GM19238 (cell line): Measurements from ENCODE around the gene ZBTB7A.

ENCODE experiments used
- DNase-seq: peaks from one replicate; pipeline ENCODE4 v3.0.0; 2011; ENCODE audit warnings: low spot score; ENCODE audit not compliant: insufficient read length

The ZBTB7A gene

DNA sequence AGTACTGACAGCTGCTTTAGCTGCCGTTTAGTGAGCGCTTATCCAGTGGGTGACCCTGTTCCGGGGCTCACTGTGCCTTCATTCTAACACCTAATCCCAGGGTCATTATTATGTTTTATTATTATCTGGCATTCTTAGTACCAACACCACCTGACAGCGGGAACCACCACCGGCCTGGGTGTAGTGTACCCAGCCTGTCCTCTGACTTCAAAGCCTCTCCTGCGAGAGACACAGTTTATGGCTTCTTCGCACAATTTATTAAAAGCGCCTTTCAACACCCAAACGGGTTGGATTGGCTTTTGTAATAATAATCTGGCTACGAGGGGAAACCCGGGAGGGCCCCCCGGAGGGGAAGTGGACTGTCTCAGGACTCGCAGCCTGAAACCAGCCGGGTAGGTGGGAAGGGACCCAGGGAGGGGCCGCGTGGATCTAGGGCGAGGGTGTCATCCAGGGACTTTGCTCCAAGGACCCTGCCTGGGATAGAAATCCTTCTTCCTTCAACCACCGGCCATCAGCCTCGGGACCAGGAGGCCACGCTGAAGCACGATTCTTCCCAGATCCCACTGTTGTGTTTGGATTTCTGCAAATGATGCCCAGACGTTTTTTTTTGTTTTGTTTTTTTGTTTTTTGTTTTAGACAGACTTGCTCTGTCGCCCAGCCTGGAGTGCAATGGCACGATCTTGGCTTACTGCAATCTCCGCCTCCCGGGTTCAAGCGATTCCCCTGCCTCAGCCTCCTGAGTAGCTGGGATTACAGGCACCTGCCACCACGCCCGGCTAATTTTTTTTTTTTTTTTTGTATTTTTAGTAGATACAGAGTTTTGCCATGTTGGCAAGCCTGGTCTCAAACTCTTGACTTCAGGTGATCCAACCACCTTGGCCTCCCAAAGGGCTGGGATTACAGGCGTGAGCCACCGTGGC, 1.6 kb upstream of the ZBTB7A start:
- no peak for DNase-seq

DNA sequence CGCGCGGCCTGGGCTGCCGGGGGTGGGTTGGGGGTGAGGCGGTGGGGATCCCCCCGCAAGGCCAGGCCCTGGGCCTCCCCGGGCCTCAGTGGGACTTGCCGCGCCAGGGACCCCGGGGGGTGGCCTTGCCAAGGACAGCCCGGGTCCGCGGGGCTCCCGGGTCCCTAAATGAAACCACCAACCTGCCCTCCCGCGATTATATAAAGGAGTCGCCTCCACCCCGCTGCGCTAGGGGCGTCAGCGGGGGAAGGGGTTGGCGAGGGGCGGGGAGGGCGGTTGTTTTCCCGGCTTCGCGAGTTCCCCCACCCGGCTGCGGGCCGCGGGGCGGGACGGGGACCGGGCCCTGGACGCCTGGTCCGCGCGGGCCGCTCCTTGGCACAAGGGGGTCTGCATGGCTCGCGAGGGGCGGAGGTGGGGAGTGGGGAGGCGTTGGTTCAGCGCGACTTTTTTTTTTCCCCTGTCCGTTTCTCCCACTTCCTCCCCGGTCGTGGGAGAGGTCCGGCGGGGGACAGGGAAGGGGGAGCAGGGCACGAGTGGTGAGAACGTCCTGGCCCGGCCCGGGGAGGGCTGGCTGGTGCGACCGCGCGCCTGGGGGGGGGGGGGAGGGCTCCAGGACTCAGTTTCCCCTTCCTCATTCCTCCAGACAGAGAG, 822 bp upstream of the ZBTB7A start:
- no peak for DNase-seq

DNA sequence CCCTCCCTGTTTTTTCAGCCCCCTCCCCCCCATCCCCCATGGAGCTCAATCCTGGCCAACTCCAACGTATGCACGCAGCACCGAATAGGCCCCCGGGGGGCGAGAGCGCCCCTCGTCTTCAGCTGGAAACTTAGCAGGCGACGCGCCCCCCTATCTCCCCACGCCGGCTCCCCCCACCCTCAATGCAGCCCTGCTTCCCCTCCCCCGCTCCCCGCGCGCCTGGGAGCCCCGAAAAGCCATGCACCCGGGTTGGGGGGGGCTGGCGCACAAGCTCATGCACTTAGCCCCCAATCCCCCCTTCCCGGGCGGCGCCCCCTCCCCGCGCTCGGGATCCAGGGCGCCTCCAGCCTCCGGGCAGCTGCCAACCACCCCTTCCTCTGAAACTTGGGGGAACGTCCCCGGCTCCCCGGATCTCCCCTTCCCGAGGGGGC, 508 bp downstream of the ZBTB7A start:
- no peak for DNase-seq

DNA sequence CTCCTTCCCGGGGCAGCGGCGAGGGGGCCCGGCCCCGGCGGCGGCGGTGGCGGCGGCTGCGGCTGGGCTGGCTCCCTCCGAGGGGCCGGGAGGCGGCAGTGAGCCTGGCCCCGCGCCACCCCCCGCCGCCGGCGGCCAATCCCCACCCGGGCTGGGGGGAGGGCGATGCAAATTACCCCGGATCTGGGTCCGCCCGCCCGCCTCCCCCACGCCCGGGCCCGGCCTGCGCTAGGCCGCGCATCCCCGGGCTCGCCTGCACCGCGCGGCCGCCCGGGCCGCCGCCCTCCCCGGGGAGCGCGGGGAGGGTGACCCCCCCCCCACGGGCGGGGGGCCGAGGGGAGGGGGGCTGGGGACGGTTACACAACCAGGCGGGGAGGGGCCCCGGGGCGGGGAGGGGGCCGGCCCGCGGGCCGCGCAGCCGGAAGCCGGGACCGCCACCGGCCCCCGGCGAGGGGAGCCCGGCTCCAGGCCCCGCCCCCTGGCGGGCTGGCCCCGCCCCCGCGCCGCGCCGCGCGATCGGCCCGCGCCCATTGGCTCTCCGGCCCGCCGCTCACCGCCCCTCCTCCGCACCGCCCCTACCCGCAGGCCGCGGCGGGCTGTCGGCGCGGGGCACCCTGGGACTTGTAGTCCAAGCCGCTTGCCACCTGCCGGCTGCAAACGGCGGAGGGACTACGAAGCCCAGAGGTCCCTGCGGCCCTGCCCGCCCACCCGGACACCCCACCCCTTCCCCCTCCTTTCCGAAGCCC, 1.1 kb downstream of the ZBTB7A start:
- DNase-seq: peak; percentile 100

DNA sequence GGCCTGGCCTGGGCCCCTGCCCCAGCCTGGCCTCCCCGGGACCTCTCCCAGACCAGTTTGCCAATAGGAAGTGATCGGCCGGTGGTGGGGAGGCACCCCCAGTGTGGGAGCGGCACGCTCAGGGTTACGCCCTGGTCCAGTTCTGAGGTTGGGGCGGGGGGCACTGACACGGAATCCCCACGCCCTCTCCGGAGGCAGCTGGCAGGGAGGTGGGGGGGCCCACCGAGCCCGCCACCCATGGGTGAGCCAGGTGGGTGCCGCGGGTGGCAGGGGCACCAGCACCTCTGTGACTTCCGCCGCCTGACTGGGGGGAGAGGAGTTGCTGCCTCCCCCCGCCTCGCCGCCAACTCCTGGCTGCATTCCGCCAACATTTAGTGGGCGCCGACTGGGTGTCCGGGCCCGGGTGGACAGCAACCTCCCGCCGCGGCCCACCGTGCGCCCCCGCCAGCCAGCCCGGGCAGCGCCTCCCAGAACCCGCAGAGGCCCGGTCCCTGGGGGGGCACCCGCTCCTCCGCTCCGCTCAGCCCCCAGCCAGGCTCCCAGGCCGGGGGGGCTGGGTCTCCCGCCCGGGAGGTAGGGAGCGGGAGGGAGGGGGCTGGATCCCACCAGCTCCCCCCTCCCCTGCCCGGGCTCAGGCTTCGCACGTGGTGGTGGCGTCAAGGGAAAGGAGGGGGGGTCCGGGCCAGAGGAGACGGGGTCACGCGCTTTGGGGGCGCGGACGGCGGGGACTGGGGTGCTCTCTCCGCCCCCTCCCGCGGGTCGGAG, 2.0 kb downstream of the ZBTB7A start:
- no peak for DNase-seq

DNA sequence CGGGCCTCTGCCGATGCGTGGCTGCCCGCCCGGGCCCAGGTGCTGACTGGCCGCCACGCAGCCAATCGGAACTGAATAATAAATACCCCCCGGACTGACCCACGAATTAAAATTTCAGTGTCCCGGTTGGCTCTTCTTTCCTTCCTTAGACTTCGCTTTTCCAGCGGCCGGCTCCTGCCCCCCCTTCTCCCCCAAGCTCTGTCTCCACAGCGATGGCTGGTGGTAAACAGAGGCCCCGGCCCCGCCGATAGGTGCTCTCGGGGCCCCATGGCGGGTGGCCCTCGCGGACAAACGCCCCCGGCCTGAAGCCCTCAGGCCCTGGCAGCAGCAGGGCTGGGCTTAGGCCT, 2.6 kb downstream of the ZBTB7A start:
- no peak for DNase-seq

DNA sequence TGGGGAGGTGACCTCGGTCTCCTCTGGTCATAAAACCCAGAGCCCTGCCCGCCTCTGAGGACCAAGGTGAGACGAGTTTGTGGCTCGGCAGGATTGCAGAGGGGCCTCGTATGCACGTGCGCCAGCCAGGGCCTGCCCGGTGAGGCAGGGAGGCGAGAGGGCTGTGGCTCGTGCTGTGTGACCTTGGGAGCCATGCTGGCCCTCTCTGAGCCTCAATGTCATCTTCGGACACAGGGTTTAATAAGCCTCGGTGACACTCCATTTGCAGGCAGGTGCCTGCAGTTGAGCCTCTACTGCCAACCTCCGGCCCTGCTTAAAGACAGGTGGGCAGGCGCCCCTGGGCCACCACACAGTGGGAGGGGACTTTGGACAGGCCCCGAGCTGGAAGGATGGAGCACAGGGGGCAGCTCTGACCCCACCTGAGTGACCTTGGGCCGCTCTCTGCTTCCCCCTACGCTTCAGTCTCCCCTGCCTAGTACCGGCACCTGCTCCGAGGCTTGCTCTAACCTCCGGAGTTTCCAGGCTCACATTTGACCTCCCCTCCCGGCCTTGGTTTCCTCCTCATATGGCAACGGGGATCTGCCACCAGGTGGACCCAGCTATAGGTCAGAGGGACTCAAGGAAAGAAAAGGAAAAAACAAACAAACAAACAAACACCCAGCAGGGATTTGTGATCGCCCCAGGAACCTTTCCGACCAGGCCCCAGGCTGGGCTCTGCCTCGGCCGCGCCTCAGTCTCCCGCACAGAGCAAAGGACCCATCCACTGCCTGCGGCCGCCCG, 3.1 kb downstream of the ZBTB7A start:
- no peak for DNase-seq

DNA sequence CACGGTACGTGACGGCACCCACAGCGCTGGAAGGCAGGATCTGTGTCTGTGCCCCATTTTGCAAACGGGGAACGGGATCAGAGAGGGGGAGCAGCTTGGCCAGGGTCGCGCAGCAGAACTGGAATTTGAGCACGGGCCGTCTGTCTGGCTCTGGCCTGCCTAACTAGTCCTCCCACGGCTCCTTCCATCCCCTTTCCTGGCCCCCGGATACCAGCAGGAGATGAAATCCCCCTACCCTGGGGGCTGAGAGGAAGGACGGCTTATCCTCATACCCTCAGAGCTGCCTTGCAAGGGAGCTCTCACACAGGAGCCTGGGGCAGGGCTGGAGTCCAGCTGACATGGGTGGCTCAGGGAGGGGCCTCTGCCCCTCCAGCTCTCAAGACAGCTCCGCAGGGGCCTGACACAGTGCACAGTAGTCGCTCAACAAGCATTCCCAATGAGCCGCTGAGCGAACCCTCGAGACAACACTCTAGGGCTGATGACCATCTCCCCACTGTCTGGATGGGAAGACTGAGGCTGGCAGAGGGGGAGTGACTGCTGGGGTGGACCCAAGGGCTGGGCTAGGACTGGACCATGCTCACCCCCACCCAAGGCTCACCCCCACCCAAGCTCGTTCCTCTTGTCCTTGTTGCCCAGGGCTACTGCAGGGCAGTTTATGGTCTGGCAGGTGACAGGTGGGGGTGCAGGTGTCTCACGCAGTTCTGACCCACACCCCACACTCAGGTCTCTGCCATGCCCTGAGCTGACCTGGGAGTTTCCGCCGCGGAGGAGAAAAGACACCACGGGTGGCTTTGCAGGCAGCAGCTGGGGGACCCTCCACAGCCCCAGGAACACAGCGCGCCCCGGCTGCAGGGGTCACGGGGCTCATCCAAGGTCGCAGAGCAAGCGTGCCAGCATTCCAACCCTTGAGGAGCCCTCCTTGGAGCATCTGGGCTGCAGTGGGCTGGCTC, 4.0 kb downstream of the ZBTB7A start:
- no peak for DNase-seq

DNA sequence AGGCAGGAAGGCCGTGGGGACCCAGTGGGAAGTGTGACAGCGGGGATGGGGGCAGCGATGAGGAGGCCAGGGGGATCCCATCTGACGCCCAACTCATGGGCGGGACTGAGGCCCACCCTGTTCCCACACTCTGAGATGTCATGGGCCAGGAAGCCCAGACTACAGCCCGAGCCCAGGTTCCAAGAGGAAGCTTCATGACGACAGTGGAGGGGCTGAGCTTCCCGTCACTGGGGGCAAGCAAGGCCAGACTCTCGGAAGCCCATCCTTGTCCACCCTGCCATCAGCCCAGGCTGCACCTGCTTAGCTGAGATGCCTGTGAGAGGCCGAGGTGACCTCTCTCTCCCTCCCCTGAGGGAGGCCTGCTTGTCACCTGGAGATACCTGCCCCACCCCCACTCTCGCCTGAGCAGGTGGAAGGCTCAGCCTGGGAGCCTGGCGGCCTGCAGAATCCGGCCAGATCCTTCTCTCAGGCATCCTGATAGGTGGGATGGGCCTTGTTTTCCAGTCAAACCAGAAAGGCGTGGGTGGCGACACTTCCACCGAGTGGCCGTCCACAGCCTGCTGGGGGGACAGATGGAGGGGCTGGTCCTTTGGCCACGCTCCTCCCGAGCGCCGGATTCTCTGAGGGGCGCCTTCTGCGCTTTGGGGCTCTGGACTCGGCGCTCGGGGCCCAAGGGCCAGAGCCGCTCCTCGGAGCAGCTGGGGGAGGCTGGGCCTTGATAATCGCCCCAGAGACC, 4.8 kb downstream of the ZBTB7A start:
- no peak for DNase-seq

DNA sequence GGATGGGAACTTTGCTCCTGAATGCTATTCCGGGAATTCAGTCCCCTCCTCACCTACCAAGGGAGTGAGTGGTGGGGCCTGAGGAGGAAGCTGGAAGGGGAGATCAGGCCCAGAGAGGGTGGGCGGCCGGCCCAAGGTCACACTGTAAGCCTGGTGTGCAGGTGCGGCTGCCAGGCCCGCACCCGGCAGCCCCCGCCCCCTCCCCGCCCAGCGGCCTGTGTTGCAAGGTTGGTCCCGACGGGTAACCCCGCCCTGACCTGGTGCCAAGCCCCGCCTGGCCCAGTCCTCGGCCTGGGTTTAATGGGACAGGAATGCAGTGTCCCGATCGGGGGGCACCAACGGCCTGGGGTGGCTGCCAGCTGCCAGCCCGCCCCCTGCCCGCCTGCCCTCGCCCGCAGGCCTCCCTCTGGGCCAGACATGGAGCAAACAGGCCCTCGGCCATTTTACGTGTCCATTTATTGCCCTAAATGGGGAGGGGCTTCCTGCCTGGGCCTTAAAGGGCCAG, 5.5 kb downstream of the ZBTB7A start:
- no peak for DNase-seq

DNA sequence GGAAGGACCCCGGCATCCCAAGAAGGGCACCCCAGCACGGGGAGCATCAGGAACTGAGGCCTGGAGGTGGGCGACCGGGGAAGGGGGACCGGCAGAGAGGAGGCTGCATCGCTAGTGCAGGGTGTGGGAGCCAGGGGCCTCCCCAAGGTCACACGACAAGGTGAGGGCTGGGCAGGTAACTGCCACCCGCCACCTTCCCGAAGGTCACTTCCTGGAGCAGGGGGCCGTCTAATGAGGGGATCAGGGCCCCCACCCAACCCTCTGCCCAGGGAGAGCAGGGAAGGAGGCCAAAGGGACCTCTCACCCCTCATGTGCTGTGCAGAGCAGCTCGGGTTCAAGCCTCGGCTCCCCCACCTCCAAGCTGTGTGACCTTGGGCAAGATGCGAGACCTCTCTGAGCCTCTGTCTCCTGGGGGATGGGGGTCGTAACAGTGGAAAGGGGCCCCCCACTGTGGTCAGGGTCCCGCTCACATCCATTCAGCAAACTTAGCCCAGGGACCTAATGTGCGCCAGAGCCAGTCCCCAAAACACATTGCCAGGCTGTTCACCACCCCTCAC, 6.0 kb downstream of the ZBTB7A start:
- no peak for DNase-seq

DNA sequence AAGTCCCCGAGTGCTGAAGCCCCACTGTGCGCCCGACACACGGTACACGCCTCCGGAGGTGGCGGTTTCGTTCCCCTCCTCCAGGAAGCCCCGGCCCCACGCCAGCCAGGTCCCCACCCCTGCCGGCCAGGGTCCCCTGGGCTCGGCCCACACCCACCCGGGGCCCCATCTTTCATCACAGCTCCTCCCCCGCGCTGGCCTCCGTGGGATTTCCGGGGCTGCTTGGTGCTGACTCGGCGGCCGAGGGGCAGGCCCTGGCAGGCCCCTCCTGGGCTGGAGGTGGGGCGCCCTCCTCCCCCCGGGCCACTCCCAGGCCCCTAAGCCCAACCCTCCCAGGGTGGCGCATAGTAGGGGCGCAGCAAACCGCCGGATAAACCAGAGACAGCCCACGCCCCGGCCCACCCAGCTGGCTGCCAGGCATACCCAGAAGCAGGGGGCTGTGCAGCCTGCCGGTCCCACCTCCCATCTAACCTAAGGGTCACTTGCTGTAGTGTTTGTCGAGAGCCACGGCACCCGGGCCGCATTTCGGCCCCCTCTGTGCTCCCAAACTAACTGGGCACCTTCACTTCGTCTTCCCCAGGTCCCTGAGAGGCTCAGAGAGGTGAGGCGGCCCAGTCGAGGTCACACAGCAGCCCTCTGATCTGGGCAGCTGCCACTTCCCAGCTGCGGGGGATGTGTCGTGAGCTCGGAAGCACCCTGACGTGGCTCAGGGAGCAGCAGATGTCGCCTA, 6.6 kb downstream of the ZBTB7A start:
- DNase-seq: no peak

DNA sequence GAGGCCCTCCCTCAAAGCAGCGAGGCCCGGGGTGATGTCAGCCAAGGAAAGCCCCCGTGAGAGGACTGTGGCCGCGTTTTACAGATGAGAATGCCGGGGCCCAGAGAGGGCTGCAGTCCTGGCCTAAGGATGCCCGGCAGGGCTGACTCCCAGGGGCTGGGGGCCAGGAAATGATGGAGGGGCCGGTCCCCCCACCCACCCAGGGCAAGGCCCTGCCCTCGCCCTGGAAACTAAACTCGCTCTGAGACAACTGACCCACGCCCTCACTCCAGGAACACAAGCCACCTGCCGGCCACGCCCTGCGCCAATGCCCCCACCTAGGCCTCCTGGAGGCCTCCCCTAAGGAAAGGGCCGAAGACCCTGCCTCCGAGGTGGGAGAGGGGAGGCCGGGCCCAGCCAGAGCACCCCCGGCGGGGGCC, 7.2 kb downstream of the ZBTB7A start:
- DNase-seq: no peak

DNA sequence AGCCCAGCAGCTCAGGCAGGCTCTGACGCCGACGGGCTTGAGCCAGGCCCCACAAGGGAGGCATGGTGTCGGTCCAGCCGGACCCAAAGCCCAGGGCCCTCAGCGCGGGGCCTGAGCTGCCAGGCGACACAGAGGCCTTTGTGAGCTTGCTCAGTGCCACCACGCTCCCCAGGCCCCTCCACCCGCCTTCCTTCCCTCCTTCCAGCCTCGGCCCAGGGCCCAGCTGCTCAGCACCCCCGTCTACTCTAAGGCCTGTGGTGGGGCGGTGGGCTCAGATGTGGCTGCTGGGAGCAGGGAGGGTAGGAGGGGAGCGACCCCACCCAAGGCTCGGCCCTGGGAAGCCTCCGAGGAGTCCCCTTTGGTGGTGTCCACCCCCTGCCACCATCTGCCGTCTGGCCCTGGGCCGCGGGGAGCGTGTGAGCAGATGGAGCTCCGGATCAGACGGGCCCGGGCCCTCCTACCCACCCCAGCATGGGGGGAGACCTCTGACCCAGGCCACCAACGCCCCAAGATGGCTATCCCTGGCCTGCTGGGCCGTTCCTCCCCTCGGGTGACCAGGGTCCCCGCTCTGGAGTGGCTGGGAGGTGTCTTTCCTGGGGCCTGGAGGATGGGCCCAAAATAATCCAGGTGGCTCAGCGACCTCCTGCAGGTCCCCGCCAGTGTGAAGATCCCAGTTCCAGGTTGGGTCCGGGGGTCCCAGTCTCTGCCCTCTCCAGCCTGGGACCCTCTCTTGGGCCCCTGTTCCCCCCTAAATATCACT, 7.8 kb downstream of the ZBTB7A start:
- no peak for DNase-seq

DNA sequence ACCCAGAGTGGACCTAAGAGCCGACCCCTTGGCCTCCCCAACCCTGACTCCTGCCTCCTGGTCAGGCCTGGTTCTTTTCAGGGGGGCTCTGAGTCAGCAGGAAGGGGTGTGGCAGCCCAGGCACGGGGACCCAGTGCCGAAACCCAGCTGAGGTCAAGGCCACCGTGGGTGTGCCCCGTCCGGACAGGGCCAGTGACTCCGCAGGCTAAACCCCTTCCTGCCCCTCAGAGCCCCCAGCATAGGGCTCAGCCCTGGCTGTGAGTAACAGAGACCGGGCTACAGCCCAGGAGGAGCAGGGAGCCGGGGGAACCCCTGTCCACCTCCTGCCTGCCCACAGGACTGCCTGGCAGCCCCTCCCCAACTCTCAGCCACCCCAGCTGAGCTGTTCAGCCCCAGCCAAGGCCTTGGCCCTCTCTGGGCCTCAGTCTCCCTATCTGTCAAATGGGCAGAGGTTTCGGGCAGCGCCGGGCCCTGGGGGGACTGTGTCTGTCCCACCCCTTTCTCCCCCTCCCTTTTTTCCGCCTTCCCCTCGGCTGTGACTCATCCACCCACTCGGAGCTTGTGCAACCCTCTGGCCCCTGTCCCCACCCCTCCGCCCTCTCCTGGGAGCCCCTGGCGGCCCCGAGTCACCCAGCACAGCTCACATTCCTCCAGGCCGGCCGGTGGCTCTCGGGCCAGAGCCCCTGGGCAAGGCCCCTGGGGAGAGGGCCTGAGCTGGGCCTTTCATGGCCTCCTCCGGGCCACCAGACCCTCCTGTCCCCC, 8.6 kb downstream of the ZBTB7A start:
- no peak for DNase-seq

DNA sequence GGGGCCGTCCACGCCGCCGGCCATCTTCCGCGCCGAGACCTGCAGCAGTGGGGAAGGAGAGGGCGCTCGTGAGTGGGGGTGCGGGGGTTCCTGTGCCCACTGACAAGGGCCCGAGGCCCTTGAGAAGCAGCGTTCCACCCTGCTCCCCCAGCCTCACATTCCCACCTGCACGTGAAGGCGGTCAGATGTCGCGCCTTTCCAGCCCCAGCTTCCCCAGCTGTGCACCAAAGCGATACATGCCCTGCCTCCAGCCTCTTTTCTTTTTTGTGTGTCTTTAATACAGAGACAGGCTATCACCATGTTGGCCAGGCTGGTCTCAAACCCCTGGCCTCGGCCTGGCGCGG, 11.5 kb downstream of the ZBTB7A start:
- no peak for DNase-seq
